H1 (cell line): Measurements from ENCODE around the gene MYOT. TPM values are rescaled to one million over a fixed set of nuclear protein-coding genes. Genes with fewer than 3 reads are reported as not detected.

Experiments used
- CTCF ChIA-PET: fragments of 300-600 bp; sonication (Branson Sonifier 250); formaldehyde crosslinking; loops from one replicate; lab custom pipeline; 2021; ENCODE audit not compliant: partially characterized antibody; lab: Charles Lee
- POLR2A ChIA-PET: fragments of 300-600 bp; sonication (Branson Sonifier 250); formaldehyde crosslinking; loops from one replicate; lab custom pipeline; 2021; ENCODE audit warnings: inconsistent platforms; ENCODE audit not compliant: partially characterized antibody; lab: Charles Lee
- DNase-seq, 2 experiments: peaks; one replicate each; pipeline versions ENCODE4 v3.0.0 to v3.0.0-alpha.2; 2010 to 2022; ENCODE audit warnings: low spot score in 2 of 2, low read depth in 1 of 2, mixed read lengths in 1 of 2
- FAIRE-seq: peaks from 2 replicates; lab custom pipeline; 2011; peaks lifted over from hg19 to GRCh38; lab: Jason Lieb, UNC
- H2AFZ ChIP-seq: 2 replicates; pipeline ENCODE4 v1.8.1; 2012; ENCODE audit warnings: low read length, inconsistent platforms
- H2AK5ac ChIP-seq: 2 replicates; pipeline ENCODE4 v1.6.1; 2013; ENCODE audit warnings: low read depth, low read length
- H2BK120ac ChIP-seq: replicated peaks from 2 replicates; pipeline ENCODE3; 2013; ENCODE audit warnings: low read depth, low read length, inconsistent platforms
- H2BK12ac ChIP-seq: 2 replicates; pipeline ENCODE4 v1.6.1; 2013; ENCODE audit warnings: low read depth, low read length
- H2BK15ac ChIP-seq: 2 replicates; pipeline ENCODE4 v1.6.1; 2013; ENCODE audit warnings: low read length
- H2BK20ac ChIP-seq: 2 replicates; pipeline ENCODE4 v1.6.1; 2013; ENCODE audit warnings: low read length
- H2BK5ac ChIP-seq: 2 replicates; pipeline ENCODE4 v1.6.1; 2013; ENCODE audit warnings: low read depth, low read length
- H3K14ac ChIP-seq: 2 replicates; pipeline ENCODE4 v1.6.1; 2013; ENCODE audit warnings: inconsistent platforms; ENCODE audit not compliant: insufficient read length
- H3K18ac ChIP-seq: 2 replicates; pipeline ENCODE4 v1.6.1; 2013; ENCODE audit warnings: low read length; ENCODE audit errors: extremely low read depth
- H3K23ac ChIP-seq: 2 replicates; pipeline ENCODE4 v1.6.1; 2013; ENCODE audit warnings: inconsistent platforms; ENCODE audit not compliant: insufficient read length
- H3K23me2 ChIP-seq: 2 replicates; pipeline ENCODE4 v1.6.1; 2013; ENCODE audit warnings: low read depth, low read length
- H3K27ac ChIP-seq: 2 replicates; pipeline ENCODE4 v1.6.1; 2011; ENCODE audit warnings: low read depth, low read length, inconsistent platforms
- H3K27me3 ChIP-seq, 4 experiments: replicated peaks in 1 of 4; 1 replicate in 1 of 4; 2 replicates in 3 of 4; pipeline versions ENCODE4 v1.6.1 to v1.8.1; 2011 to 2013; ENCODE audit warnings: low read length in 3 of 4, mild to moderate bottlenecking in 3 of 4, inconsistent platforms in 2 of 4, mixed read lengths in 2 of 4, moderate library complexity in 1 of 4; ENCODE audit not compliant: control insufficient read depth in 3 of 4, insufficient read depth in 3 of 4; ENCODE audit errors: extremely low read depth in 1 of 4
- H3K36me3 ChIP-seq, 4 experiments: 2 replicates each; pipeline versions ENCODE4 v1.6.1 to v1.8.1; 2011 to 2013; ENCODE audit warnings: mild to moderate bottlenecking in 4 of 4, low read length in 3 of 4, moderate library complexity in 2 of 4, control low read depth in 1 of 4, inconsistent platforms in 1 of 4; ENCODE audit not compliant: insufficient read depth in 4 of 4, control insufficient read depth in 2 of 4
- H3K4ac ChIP-seq: replicated peaks from 2 replicates; pipeline ENCODE3; 2013; ENCODE audit warnings: low read length, low read depth, mixed read lengths, inconsistent platforms; ENCODE audit not compliant: insufficient read length
- H3K4me1 ChIP-seq, 4 experiments: replicated peaks in 1 of 4; 1 replicate in 1 of 4; 2 replicates in 3 of 4; pipeline versions ENCODE4 v1.6.1 to v1.8.1; 2011 to 2013; ENCODE audit warnings: low read length in 3 of 4, inconsistent platforms in 2 of 4, mixed read lengths in 1 of 4; ENCODE audit not compliant: insufficient read depth in 4 of 4, control insufficient read depth in 3 of 4
- H3K4me2 ChIP-seq, 2 experiments: 2 replicates each; pipeline versions ENCODE4 v1.6.1 to v1.8.1; 2011 to 2013; ENCODE audit warnings: low read depth in 2 of 2, low read length in 2 of 2, control low read depth in 1 of 2, inconsistent platforms in 1 of 2, mild to moderate bottlenecking in 1 of 2; ENCODE audit not compliant: insufficient read depth in 1 of 2
- H3K4me3 ChIP-seq, 4 experiments: fragments of 200-600, 300-600 bp in 1 of 4; sonication (generic), shearing (Covaris generic), sonication (Bioruptor Twin) in 1 of 4; 2 replicates each; pipeline versions ENCODE4 v1.5.1 to v1.8.1; 2011 to 2016; ENCODE audit warnings: low read length in 4 of 4, low read depth in 3 of 4, control low read depth in 2 of 4, inconsistent platforms in 2 of 4, mild to moderate bottlenecking in 2 of 4, mixed read lengths in 1 of 4, moderate library complexity in 1 of 4; ENCODE audit not compliant: insufficient read depth in 2 of 4; ENCODE audit errors: extremely low read depth in 1 of 4
- H3K56ac ChIP-seq: replicated peaks from 2 replicates; pipeline ENCODE3; 2013; ENCODE audit warnings: low read depth, mild to moderate bottlenecking, mixed read lengths, low read length, inconsistent platforms; ENCODE audit not compliant: insufficient read length
- H3K79me1 ChIP-seq: 2 replicates; pipeline ENCODE4 v1.6.1; 2013; ENCODE audit warnings: low read depth, low read length, control low read depth
- H3K79me2 ChIP-seq, 2 experiments: 2 replicates each; pipeline versions ENCODE4 v1.6.1 to v1.8.1; 2012 to 2013; ENCODE audit warnings: low read length in 2 of 2, mild to moderate bottlenecking in 2 of 2, inconsistent platforms in 1 of 2; ENCODE audit not compliant: insufficient read depth in 2 of 2, control insufficient read depth in 1 of 2
- H3K9ac ChIP-seq, 4 experiments: replicated peaks in 1 of 4; 1 replicate in 1 of 4; 2 replicates in 3 of 4; pipeline versions ENCODE4 v1.6.1 to v1.8.1; 2011 to 2013; ENCODE audit warnings: low read depth in 3 of 4, low read length in 3 of 4, control low read depth in 2 of 4, mild to moderate bottlenecking in 2 of 4, moderate library complexity in 2 of 4, inconsistent platforms in 1 of 4; ENCODE audit errors: extremely low read depth in 1 of 4
- H3K9me3 ChIP-seq, 2 experiments: 2 replicates each; pipeline versions ENCODE4 v1.6.1 to v1.8.1; 2012 to 2013; ENCODE audit warnings: mild to moderate bottlenecking in 2 of 2, moderate library complexity in 2 of 2, control low read depth in 1 of 2, inconsistent platforms in 1 of 2, low read depth in 1 of 2, low read length in 1 of 2, mixed read lengths in 1 of 2; ENCODE audit not compliant: insufficient read depth in 2 of 2
- H4K20me1 ChIP-seq, 2 experiments: replicated peaks in 1 of 2; 2 replicates each; pipeline versions ENCODE3 to v1.8.1; 2011 to 2013; ENCODE audit warnings: inconsistent platforms in 2 of 2, low read length in 2 of 2, mild to moderate bottlenecking in 1 of 2; ENCODE audit not compliant: insufficient read depth in 2 of 2, control insufficient read depth in 1 of 2
- H4K5ac ChIP-seq: 2 replicates; pipeline ENCODE4 v1.6.1; 2013; ENCODE audit warnings: low read length, low read depth, mixed read lengths, inconsistent platforms; ENCODE audit not compliant: insufficient read length
- H4K8ac ChIP-seq: 2 replicates; pipeline ENCODE4 v1.8.0; 2013; ENCODE audit warnings: mild to moderate bottlenecking, moderate library complexity, low read length, inconsistent platforms; ENCODE audit not compliant: insufficient read depth; ENCODE audit errors: extremely low read depth
- H4K91ac ChIP-seq: replicated peaks from 2 replicates; pipeline ENCODE3; 2013; ENCODE audit warnings: low read length, mixed read lengths, inconsistent platforms; ENCODE audit not compliant: insufficient read length
- CBX8 ChIP-seq: fragments of 300-800, 300-1000 bp; sonication (generic); IDR thresholded peaks from 2 replicates; pipeline ENCODE4 v1.7.1; 2016; ENCODE audit warnings: low read depth, low read length, borderline replicate concordance
- CEBPB ChIP-seq: IDR thresholded peaks from 2 replicates; pipeline ENCODE4 v1.6.1; 2012; ENCODE audit warnings: low read depth, low read length
- EP300 ChIP-seq, 2 experiments: IDR thresholded peaks; 1 replicate in 1 of 2; 2 replicates in 1 of 2; pipeline ENCODE4 v1.6.1; 2011 to 2012; ENCODE audit warnings: low read depth in 2 of 2, low read length in 2 of 2, mild to moderate bottlenecking in 2 of 2, borderline replicate concordance in 1 of 2, inconsistent platforms in 1 of 2, moderate library complexity in 1 of 2
- GABPA ChIP-seq: IDR thresholded peaks from 2 replicates; pipeline ENCODE4 v1.6.1; 2011; ENCODE audit warnings: mild to moderate bottlenecking, low read length, moderate library complexity, borderline replicate concordance; ENCODE audit not compliant: insufficient read depth
- GTF2F1 ChIP-seq: IDR thresholded peaks from 2 replicates; pipeline ENCODE4 v1.6.1; 2012; ENCODE audit warnings: low read depth, low read length, improper control_type of control experiment, borderline replicate concordance
- HDAC2 ChIP-seq, 2 experiments: fragments of 300-600 bp in 1 of 2; sonication (generic) in 1 of 2; IDR thresholded peaks; 2 replicates each; pipeline ENCODE4 v1.6.1; 2011 to 2012; ENCODE audit warnings: low read depth in 2 of 2, low read length in 2 of 2, mild to moderate bottlenecking in 2 of 2, moderate library complexity in 2 of 2, borderline replicate concordance in 1 of 2, inconsistent platforms in 1 of 2
- JUN ChIP-seq: IDR thresholded peaks from 2 replicates; pipeline ENCODE4 v1.6.1; 2011; ENCODE audit warnings: low read depth, mild to moderate bottlenecking, improper control_type of control experiment, low read length
- KDM1A ChIP-seq: fragments of 200-600, 300-600 bp; sonication (generic); IDR thresholded peaks from 2 replicates; pipeline ENCODE4 v1.7.1; 2016; ENCODE audit warnings: mild to moderate bottlenecking, low read length, borderline replicate concordance
- NANOG ChIP-seq: IDR thresholded peaks from 2 replicates; pipeline ENCODE4 v1.6.1; 2011; ENCODE audit warnings: low read length, low read depth, mild to moderate bottlenecking, inconsistent platforms; ENCODE audit not compliant: insufficient read depth, poor library complexity, severe bottlenecking
- NRF1 ChIP-seq: IDR thresholded peaks from 2 replicates; pipeline ENCODE4 v1.6.1; 2011; ENCODE audit warnings: mild to moderate bottlenecking, low read depth, low read length, improper control_type of control experiment
- PHF8 ChIP-seq: fragments of 200-600 bp; sonication (generic); conservative IDR thresholded peaks from 2 replicates; pipeline ENCODE4 v1.7.1; 2012; ENCODE audit warnings: low read depth, mild to moderate bottlenecking, inconsistent platforms, low read length, moderate library complexity
- SP1 ChIP-seq: IDR thresholded peaks from 2 replicates; pipeline ENCODE4 v1.6.1; 2011; ENCODE audit warnings: low read depth, low read length
- polyA plus RNA-seq, 7 experiments: library from polyadenylated mRNA; depleted of rRNA in 3 of 7; stranded (reverse) in 5 of 7; unstranded in 2 of 7; fragments of >200 nt in 5 of 7; fragments of 200-250 nt in 2 of 7; gene quantifications; 1 replicate in 5 of 7; 2 replicates in 1 of 7; 4 replicates in 1 of 7; pipeline versions ENCODE4 v1.2.1 to v1.2.3, GENCODE V29; 2011 to 2013; ENCODE audit warnings: missing spikeins in 2 of 7, mixed read lengths in 2 of 7
- total RNA-seq: library from RNA; stranded (reverse); fragmentation: NEBNext Ultra II Directional; extraction: Animal tissue kit (Norgen Biotek cat#: 25700); gene quantifications from 2 replicates; pipeline ENCODE4 v1.2.1, GENCODE V29; 2021
- TF ChIP-seq, protein P1 (sequence below): IDR thresholded peaks from 2 replicates; pipeline ENCODE4 v1.6.1; 2011; ENCODE audit warnings: low read length, improper control_type of control experiment

MYOT gene
- total and polyA plus RNA-seq, 2 of the 8 experiments (the other 6 are each of a cell fraction or from before 2014, with no cell fraction given) = not detected

GRCh38 chr5:137826067-137826466, 41.6 kb upstream of the MYOT start:
- H3K27ac ChIP-seq = no peak overlapping the region
- H3K14ac ChIP-seq = no peak overlapping the region
- H4K8ac ChIP-seq = no peak overlapping the region
- CTCF ChIA-PET = interaction anchor here (0.6 to 2.6 kb wide), 3 partner anchors 9 to 1487 kb away, joined by 3 to 22 read pairs (median 6); no protein-coding TSS in a partner anchor
- H4K5ac ChIP-seq = no peak overlapping the region
- no peak for FAIRE-seq
- no peak overlapping the region for H3K4ac ChIP-seq
- no peak overlapping the region for H2BK12ac ChIP-seq
- H2BK120ac ChIP-seq = no peak overlapping the region
- no peak overlapping the region for H2AFZ ChIP-seq
- H3K4me3 ChIP-seq = no peak overlapping the region
- no peaks in the 10 kb centered on the region for H3K79me2 ChIP-seq
- H3K79me1 ChIP-seq = no peaks in the 10 kb centered on the region
- no peak overlapping the region for H4K91ac ChIP-seq
- H3K56ac ChIP-seq = no peak overlapping the region
- H3K27me3 ChIP-seq = peaks cover 0 to 1% (median 0%) of the 10 kb centered on the region in 4 experiments; a peak in 1 of 7 replicates
- H3K18ac ChIP-seq = no peak overlapping the region
- no peak overlapping the region for H2AK5ac ChIP-seq
- H3K4me2 ChIP-seq = no peak overlapping the region
- no peaks in the 10 kb centered on the region for H4K20me1 ChIP-seq
- H3K23ac ChIP-seq = no peak overlapping the region
- no peak overlapping the region for H2BK5ac ChIP-seq
- no peaks in the 10 kb centered on the region for H3K9me3 ChIP-seq
- no peak for DNase-seq
- no peak overlapping the region for H3K9ac ChIP-seq
- POLR2A ChIA-PET = interaction anchor here (1.9 kb wide), 1 partner anchor 73 kb away, joined by 7 read pairs; no protein-coding TSS in a partner anchor
- no peak overlapping the region for H2BK20ac ChIP-seq
- peaks cover 0 to 4% (median 1%) of the 10 kb centered on the region in 4 experiments; a peak in 2 of 7 replicates for H3K4me1 ChIP-seq
- H3K36me3 ChIP-seq = no peaks in the 10 kb centered on the region
- no peak overlapping the region for H2BK15ac ChIP-seq
- H3K23me2 ChIP-seq = no peaks in the 10 kb centered on the region
- no peak for TF ChIP-seq GTF2F1
- TF ChIP-seq SP1 = no peak
- no peak for TF ChIP-seq HDAC2 (IDR thresholded peaks at IDR 0.05; ENCODE audit: borderline replicate concordance in 1 of 2, low read depth in 2 of 2, low read length in 2 of 2)
- TF ChIP-seq PHF8 = no peak
- TF ChIP-seq CEBPB = no peak
- no peak for TF ChIP-seq NRF1
- TF ChIP-seq GABPA = no peak
- TF ChIP-seq, protein P1, sequence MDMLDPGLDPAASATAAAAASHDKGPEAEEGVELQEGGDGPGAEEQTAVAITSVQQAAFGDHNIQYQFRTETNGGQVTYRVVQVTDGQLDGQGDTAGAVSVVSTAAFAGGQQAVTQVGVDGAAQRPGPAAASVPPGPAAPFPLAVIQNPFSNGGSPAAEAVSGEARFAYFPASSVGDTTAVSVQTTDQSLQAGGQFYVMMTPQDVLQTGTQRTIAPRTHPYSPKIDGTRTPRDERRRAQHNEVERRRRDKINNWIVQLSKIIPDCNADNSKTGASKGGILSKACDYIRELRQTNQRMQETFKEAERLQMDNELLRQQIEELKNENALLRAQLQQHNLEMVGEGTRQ = no peak
- TF ChIP-seq EP300 (IDR thresholded peaks at IDR 0.05; ENCODE audit: borderline replicate concordance in 1 of 2, low read depth in 2 of 2, low read length in 2 of 2) = no peak
- TF ChIP-seq KDM1A = no peak
- TF ChIP-seq JUN = no peak
- no peak for TF ChIP-seq CBX8
- TF ChIP-seq NANOG = no peak
